G401.6 (cell line): Measurements from ENCODE around the gene DHRS7B.
"Not testable (repeated sequence)": the region's sequence is repeated elsewhere in the genome, so short reads cannot be mapped to it uniquely, and the experiment has no call there.

Experiments used
- FAIRE-seq: peaks from 2 replicates; lab custom pipeline; 2012; peaks lifted over from hg19 to GRCh38; lab: Jason Lieb, UNC

DHRS7B gene

DNA sequence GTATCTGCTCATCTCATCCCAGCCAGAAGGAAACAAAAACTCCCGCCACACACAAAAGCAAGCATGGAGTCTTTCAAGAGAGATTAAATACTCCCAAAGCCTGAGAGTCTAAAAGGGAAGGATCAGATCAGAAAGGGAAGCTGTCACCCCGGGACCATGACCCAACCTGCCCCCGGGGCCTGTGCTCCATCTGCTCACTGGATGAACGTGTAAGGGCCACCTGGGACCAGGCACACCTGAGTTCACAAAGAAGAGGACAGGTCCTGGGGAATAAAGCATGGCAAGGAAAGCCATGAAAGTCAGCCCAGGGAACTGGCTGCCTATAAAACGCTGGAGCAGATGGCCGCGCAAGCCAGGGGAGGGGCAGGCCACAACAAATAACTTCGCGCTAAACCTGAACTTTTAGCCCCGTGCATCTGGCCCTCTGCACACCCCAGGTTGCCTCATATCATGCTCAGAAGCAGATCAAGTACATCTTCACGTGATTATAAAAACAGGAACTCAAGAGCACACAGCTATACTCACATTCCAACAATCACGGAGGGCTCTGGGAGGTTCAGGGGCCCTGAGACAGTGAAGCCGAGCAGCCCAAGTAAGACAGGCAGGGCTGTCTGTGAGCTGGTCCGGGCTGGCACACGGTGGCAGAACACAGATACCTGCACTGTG, 83.8 kb downstream of the DHRS7B start:
- no peak for FAIRE-seq

DNA sequence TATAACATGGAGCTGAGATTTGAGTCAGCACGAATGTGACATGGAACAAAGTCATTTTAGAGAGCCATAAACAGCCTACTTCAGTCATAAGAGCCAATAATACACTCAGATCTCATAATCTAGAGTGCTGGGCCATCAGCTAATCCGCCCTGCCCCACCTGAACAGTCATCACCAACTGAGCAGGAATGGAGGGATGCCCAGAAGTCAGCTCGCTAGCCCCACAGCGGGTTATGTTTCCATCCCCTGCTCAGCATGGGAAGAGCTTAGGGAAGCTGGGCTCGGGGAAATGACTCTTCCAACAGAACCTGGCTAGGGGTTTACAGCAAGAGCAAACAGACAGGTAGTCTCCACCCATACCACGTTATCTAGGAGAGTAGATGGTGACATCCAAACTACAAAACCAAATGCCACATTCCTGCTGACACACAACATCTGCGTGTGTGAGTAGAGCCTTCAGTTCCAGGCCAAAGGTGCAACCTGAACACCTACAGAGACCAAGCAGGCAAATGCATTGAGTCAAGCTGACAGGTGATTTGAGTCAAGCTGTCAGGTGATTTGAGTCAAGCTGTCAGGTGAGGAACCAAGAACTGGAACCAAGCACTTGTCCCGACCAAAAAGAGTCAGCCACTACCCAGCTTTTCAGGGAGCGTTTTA, 85.2 kb downstream of the DHRS7B start:
- FAIRE-seq = no peak

DNA sequence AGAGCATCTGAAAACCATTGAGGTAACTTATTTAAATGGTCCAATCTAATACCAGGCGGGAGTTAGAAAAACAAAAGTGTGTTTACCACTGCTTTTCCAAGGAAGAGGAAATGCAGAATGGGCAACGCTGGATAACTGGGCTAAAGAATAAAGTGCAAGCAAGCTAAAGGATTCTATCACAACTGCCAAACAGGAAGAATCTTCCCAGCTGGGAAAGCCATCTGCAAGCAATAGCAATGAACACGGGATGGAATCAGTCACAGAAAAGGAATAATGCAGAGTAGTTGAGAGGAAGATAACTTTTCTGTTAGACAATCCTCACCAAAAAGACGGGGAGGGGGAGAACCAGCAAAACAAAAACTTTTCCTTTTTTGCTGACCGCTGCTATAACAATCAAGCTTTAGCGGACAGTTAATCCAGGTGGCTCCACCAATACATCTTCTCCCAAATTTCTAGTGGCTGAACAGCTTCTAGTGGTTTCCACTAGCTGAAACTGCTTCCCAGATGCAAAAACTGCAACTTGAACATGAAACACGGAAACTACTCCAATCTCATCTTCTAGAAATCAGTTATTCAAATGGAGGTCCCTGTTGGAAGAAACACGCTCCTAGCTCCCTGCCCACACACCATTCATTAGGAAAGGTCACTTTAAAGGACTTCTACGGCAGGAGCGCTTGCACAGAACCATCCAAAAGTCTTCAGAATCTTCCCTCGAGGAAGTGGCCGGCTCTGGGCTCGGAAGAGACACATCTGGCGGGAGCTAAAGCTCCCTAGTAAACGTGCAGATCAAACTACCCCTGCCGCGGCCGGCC, 86.3 kb downstream of the DHRS7B start:
- no peak for FAIRE-seq

DNA sequence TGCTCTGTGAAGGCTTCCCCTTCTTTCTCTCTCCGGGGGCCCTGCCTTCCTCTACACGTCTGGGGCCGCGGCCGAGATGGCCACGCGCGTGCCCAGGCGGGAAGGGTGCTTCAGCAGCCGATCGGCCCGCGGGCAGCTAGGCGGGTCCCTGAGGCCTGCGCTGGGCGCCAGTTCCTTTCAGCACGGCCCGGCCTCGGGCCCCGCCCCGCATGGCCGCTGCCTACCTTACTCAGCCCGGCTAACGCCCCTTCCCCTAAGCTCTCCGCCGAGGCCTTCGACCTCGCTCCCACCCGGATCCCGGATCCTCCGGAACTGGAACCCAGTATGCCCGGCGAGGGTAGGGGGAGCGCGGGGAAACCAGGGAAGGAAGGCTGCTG, 86.9 kb downstream of the DHRS7B start:
- no peak for FAIRE-seq

DNA sequence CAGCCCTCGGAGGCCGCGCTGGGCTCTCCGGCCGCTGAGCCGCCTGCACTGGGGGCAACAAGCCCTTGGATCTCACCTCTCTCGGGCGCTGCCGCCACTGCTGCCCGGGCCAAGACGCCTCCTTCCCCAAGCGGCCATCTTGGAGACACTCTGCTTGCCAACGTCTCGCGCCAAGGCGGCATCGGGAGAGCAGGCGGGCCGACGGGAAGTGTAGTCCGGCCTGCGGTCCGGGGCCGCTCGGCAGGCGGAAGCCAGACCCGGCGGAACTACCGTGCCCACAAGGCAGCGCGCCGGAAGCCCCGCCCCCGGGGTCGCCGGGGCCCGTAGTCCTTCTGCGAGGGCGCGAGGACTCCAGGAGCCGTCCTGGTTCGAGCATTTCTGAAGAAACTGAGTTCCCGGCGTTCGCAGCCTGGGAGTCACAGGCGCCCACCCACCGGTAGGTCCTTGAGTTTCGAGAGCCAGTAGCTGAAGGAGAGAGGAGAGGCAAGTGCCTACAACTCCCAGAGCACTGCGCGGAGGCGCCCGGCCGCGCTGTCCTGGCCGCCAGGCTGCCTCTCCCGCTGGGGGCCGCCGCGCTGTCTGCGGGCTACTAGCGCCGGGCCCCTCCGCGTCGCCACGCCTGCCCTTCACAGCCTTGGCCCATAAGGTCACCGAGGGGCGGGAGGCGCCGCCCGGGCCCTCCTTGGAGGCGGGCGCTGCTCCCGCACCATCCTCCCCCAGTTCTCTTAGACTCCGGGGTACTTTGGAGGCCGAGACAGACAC, 87.4 kb downstream of the DHRS7B start, which contains the start of gene TMEM11:
TMEM11 (minus strand) TSS at position 147 of the 762 bp plus-strand sequence; CDS start at position 138, 9 bp downstream.
- FAIRE-seq = peak; percentile 50

DNA sequence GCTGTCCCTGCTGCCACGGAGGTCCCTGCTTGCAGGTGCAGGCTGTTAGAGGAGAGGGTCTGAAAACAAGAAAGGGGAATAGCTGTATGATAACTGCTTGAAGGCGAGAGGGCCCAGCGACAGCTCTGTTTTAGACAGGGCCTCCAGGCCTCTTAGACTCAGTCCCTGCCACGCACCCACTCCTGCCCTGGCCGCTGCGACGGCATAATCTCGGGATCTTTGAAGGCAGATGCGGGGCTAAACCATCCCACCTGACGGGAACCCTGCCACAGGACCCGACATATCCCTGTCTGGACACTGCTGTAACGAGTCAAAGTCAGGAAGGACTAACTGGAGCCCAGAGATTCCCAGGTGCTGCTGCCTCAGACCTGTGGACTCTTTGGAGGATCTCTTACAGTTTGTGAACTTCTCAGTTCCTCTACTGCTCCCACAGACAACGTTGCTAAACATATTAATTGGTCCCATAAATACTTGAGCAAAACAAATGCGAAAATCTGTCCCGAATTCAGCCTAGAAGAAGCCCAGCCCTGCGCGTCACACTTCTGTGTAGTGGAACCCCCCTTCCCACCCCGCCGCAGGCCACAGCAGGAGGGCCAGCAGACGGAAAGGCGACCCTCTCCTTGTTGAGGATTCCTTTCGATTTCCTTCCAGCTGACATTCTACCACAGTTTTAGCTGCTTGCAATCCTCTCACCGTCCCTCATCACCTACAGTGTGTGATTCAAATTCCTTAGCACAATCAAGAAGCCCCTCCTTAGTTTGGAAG, 88.2 kb downstream of the DHRS7B start:
- FAIRE-seq = no peak

DNA sequence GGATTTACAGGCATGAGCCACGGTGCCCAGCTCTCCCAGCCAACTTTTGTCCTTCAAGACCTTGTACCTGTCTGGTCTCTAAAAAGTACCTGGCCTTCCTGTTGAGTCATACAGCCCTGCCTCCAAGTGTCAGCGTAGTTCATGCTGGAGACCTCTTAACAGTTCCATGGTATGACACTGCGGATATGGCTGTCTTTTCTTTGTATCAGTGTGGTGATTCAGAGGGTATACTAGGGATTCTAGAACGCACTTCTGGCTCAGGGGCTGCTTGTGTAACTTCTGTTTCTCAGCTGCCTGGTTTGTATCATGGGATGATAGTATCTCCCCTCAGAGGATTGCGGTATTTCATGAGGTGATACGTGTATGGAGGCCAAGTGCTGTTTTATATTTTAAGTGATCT, 89.2 kb downstream of the DHRS7B start:
- FAIRE-seq = no peak

DNA sequence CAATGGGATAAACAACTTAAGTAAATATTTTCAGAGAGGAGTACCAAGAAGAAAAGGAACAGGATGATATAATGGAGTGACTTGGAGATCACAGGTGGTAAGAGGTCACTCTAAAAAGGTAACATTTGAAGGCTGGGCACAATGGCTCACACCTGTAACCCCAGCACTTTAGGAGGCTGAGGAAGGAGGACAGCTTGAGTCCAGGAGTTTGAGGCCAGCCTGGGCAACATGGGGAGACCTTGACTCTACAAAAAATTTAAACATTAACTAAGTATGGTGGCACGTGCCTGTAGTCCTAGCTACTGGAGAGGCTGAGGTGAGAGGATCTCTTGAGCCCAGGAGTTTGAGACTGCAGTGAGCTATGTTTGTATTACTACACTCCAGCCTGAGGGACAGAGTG, 90.6 kb downstream of the DHRS7B start:
- FAIRE-seq = no peak

DNA sequence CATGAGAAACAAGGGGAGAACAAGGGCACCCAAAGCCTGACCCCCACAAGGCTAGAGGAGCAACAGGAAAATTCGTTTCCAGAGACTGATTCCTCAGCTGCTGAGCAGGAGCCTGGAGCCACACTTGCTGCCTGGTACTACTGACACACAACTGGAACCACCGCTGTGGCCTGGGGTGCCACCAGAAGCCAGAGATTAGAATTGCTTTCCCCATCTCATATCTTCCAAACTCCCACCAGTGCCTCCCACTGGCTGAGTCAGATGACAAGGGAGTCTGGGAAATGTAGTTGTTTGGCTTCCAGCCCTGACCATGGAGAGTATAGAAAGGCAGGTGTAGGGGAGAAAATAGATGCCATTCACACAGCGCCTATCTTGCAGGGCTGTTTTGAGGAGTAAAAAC, 91.3 kb downstream of the DHRS7B start:
- no peak for FAIRE-seq

DNA sequence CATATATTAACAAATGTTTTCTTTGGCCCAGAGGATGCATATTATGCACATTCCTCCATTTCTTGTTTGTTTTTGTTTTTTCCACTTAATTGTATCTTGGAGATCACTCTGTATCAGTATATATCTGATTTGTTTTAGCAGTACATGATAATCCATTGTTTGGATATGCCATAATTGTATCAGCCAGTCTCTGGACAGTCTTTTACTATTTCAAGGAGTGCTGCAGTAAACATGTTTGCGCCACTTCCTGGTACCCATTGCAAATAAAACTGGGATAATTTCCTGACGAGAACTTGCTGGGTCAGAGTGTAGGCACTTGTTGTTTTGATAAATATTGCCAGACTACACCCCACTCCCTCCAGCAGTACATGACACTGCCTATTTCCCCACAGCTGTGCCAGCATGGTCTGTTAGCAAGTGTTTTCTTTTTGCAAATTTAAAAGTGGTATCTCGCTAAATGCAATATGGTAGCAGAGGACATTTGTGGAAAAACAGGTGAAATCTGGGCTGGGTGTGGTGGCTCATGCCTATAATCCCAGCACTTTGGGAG, 92.1 kb downstream of the DHRS7B start:
- FAIRE-seq = no peak

DNA sequence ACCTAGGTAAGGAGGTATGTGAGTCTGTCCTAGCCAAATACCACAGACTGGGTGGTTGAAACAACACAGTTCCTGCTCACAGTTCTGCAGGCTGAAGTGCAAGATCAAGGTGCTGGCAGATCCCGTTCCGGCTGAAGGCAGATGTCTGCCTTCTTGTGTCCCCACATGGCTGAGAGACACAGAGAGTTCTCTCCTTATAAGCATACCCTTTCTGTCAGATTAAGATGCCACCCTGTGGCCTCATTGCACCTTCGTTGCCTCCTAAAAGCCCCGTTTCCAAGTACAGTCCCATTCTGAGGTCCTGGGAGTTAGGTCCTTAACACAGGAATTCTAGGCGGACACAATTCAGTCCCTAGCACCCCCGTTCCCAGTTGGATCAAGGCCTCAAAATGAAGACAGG, 96.3 kb downstream of the DHRS7B start:
- no peak for FAIRE-seq

DNA sequence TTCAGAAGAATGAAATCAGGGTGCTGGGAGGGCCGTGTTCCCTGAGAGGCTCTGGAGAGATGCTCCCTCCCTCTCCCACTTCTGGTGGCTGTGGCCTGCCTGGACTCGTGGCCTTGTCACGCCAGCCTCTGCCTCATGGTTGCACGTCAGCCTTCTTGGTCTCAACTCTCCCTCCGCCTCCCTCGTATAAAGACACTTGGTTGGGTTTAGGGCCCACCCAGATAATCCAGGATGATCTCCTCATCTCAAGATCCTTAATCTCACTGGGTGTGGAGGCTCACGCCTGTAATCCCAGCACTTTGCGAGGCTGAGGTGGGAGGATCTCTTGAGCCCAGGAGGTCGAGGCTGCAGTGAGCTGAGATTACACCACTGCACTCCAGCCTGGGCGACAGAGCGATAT, 100.5 kb downstream of the DHRS7B start:
- not testable (repeated sequence) for FAIRE-seq

DNA sequence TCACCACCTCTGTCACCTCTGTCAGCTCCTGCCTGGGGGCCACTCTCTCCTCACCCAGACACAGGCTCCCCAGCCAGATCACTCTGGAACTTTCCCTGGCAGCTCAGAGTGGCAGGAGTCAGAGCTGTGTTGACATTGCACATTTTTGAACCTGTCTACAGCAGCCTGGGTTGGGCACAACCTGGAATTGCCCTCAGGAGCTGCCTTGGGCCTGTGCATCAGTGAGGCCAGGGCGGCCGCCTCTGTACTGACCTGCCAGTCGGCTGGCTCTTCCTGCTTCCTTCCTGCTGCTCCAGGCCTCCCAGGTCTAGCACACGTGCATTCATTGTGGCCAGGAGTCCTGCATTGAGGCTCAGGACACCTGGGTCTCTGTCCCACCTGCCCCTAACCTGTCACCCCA, 101.3 kb downstream of the DHRS7B start:
- FAIRE-seq = no peak

DNA sequence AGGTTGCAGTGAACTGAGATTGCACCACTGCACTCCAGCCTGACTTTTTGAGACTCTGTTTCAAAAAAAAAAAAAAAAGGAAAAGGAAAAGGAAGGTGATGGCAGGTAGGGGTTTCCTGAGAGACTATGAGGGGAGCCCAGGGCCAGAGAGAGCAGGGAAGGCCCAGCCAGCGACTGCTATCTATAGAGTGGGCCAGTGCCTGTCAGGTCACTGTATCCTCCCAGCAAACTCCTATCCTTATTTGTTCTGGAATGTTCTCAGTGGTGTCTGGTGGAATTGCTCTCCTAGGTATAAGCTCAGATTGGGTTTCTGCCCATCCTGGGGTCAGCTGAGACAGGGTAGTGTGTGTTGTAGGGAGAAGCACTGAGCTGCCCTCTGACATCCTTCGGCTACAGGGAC, 102.1 kb downstream of the DHRS7B start:
- FAIRE-seq = no peak

DNA sequence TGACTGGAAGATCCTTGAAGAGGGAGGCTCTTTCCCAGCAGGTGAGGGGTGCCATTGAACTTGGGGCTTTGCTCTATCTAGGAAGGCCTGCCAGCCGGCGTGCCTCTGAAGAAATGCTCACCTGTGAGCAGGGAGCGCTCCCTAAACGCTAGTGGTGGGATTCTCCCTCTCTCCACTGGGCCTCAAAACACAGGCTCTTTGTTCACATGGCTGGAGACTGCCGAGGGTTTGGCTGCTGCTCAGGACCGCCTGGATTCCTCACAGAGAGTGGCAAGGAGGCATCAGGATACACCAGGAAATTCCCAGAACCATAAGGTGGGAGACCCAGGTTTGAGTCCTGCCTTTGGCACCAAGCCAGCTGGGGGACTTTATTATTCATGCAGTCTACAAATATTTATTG, 104.8 kb downstream of the DHRS7B start:
- FAIRE-seq = no peak

DNA sequence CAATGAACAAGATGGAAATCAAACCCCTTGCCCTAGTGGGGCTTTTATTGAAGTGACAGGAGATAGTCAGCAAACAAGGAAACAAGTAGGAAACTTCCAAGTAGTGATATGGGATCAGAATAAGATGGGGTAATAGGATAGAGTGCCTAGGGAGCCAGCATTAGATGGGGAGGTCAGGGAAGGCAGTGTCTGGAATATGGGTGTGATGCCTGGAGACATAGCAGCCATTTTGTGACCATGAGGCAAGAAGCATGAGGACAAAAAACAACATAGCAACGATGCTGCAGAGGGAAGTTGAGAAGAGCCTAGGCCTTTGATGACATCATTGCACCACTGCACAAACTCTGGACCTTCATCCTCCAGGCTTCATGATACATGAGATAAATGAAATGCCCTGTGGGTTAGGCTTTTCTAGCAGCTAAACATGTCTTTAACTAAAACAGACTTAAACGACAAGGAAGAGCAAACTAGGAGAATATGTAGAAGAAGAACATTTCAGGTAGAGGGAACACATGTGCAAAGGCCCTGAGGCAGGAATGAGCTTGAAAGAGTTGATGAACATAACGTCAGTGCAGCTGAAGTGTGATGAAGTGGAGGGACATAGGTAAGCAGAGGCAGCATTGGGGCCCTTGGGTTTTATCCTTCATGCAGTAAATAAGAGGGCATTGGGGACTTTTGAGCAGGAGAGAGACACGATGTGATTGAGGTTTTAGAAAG, 105.4 kb downstream of the DHRS7B start:
- no peak for FAIRE-seq

DNA sequence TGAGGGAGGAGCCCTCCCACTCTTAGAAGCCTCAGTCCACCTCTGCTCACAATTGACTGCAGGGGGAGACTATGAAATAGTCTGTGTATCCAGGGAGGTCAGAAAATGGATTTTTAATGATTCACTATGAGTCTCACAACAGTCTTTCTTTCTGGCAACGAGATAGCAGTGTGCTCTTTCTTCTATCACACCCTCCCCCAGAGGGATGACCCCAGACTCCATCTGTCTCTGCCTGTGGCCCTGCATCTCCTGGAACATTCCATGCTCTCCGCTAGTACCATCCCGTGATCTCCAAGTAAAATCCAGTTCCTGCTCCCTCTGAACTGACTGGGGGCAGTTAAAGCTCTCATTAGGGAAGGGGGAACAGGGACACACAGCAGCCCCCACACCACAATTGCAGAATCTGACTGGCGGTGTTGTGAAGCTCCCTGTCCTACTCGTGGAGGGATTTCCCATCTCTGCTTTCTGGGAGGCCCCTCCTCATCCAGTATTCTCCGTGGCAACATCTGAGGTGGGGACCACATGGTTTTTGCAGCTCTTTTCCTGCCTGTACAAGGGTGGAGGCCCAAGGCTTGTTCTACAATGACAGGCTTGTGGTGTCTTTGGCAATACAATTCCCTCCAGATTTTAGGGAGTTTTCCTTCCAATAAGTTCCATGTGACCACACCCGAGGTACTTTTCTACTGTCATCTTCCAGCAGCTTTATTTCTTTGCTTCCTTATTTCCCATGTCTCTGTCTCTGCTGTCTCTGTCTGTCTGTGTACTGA, 107.0 kb downstream of the DHRS7B start:
- no peak for FAIRE-seq

DNA sequence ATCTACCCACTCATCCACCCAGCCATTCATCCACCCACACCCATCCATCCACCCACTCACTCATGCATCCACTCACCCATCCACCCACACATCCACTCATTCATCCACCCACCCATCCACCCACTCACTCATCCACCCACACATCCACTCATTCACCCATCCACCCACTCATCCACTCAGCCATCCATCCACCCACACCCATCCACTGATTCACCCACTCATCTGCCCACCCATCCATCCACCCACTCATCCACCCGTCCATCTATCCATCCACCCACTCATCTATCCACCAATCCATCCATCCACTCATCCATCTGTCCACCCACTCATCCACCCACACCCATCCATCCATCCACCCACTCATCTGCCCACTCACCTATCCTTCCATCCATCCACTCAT, 109.2 kb downstream of the DHRS7B start:
- FAIRE-seq = no peak

DNA sequence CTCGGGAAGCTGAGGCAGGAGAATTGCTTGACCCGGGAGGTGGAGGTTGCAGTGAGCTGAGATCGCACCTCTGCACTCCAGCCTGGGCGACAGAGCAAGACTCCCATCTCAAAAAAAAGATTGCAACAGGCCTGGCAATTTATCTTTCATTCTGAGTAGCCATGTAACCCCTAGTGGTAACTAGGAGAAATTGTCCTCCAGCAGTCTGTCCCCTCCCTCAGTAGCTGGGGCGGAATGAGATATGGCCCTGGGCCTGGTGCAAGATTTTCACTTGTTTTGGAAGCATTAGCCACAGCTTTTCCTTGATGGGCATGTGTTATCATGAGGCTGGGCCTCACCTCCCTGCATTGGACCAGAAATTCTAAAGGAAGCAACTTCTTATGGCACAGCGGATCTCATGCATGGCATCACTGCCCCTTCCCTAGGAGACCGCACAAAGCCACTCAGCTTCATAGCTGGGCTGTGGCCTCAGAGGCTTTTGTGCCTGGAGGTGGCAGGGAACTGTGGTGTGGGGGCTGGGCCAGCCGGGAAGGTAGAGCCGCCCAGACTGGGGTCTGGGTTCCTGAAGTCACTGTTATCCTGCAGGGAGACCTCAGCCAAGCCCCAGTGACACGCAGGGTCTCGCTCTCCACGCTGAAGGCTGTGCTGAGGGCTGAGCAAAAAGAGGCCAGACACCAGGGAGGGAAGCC, 113.1 kb downstream of the DHRS7B start:
- no peak for FAIRE-seq
